AG04450 (cell line): ENCODE results near the gene URM1. TPM values are rescaled to one million over a fixed set of nuclear protein-coding genes. Genes with fewer than 3 reads are reported as not detected.

Experiments used
- CTCF ChIA-PET: fragments of 300-600, 350-600 bp; formaldehyde crosslinking; extraction: SDS; loops from one replicate; lab custom pipeline; 2022; ENCODE audit warnings: antibody characterized with exemption, inconsistent platforms; lab: Charles Lee
- POLR2A ChIA-PET: fragments of 350-600 bp; formaldehyde crosslinking; extraction: SDS; loops from one replicate; lab custom pipeline; 2021; ENCODE audit warnings: antibody characterized with exemption, inconsistent platforms; lab: Yijun Ruan, JAX
- DNase-seq: peaks from one replicate; pipeline ENCODE4 v3.0.0-alpha.2; 2011; ENCODE audit warnings: low read depth, low spot score
- H3K27ac ChIP-seq: one replicate; pipeline ENCODE4 v1.5.1; 2012; ENCODE audit warnings: low read depth, low read length, control low read depth
- H3K27me3 ChIP-seq: one replicate; pipeline ENCODE4 v1.6.0; 2012; ENCODE audit warnings: low read length; ENCODE audit not compliant: control insufficient read depth, insufficient read depth
- H3K4me3 ChIP-seq: 2 replicates; pipeline ENCODE4 v1.5.1; 2011; ENCODE audit warnings: mild to moderate bottlenecking, low read depth, low read length, control low read depth
- H3K9me3 ChIP-seq: 2 replicates; pipeline ENCODE4 v1.5.1; 2012; ENCODE audit warnings: low read length; ENCODE audit not compliant: control insufficient read depth, insufficient read depth
- polyA plus RNA-seq: library from polyadenylated mRNA; depleted of rRNA; stranded (reverse); fragments of >200 nt; gene quantifications from 2 replicates; pipeline ENCODE4 v1.2.3, GENCODE V29; 2011
- TF ChIP-seq, protein P1 (sequence below): IDR thresholded peaks from 2 replicates; pipeline ENCODE4 v1.5.1; 2011; ENCODE audit warnings: low read depth, low read length, control low read depth, inconsistent platforms

Gene URM1
- polyA plus RNA-seq, 1 experiment = 44.7 TPM

GRCh38 chr9:128392302-128393144 is 21.3 kb downstream of the URM1 start:
- POLR2A ChIA-PET = no interaction called here
- Histone ChIP-seq H3K27me3 (peaks cover 8% of the 10 kb centered on the region), H3K4me3 (no peak overlapping the region), H3K27ac (no peak overlapping the region), H3K9me3 (peaks cover 3% of the 10 kb centered on the region; the same call in 1 of the 2 replicates)
- no peak for DNase-seq
- CTCF ChIA-PET = no interaction called here
- TF ChIP-seq, protein P1, sequence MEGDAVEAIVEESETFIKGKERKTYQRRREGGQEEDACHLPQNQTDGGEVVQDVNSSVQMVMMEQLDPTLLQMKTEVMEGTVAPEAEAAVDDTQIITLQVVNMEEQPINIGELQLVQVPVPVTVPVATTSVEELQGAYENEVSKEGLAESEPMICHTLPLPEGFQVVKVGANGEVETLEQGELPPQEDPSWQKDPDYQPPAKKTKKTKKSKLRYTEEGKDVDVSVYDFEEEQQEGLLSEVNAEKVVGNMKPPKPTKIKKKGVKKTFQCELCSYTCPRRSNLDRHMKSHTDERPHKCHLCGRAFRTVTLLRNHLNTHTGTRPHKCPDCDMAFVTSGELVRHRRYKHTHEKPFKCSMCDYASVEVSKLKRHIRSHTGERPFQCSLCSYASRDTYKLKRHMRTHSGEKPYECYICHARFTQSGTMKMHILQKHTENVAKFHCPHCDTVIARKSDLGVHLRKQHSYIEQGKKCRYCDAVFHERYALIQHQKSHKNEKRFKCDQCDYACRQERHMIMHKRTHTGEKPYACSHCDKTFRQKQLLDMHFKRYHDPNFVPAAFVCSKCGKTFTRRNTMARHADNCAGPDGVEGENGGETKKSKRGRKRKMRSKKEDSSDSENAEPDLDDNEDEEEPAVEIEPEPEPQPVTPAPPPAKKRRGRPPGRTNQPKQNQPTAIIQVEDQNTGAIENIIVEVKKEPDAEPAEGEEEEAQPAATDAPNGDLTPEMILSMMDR = no peak

- H3K9me3 ChIP-seq = peaks cover 3% of the 10 kb centered on the region; the same call in 1 of the 2 replicates
- ChIA-PET CTCF (interaction anchor here (0.6 kb wide), 1 partner anchor 31 kb away, joined by 4 read pairs; no protein-coding TSS in a partner anchor), POLR2A (interaction anchor here (0.5 to 0.6 kb wide), 3 partner anchors 35 to 631 kb away, joined by 3 to 5 read pairs (median 4); no protein-coding TSS in a partner anchor)
- H3K27ac ChIP-seq = no peak overlapping the region
- peaks cover 8% of the 10 kb centered on the region for H3K27me3 ChIP-seq
- DNase-seq = no peak
- TF ChIP-seq, protein P1 = no peak
- H3K4me3 ChIP-seq = no peak overlapping the region
Measured at GRCh38 chr9:128393145-128393775, 22.1 kb downstream of the URM1 start.

DNA sequence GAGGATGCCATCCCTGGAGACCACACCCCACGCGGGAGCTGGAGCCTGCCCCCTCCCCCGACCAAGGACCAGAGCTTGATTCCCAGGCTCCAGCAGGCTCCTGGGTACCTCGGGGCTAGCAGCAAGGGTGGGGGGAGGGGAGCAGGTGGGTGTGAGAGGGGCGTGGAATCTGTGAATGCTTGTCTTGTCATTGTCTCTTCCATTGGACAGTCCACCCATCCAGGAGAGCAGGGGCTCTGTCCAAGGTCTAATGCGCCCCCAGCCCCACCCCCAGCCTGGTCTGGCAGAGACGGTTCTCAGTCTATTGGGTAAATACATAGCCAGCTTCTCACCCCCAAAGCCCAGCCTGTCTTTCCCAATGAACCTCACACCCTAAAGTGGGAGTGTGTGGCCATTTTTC is 22.8 kb downstream of the URM1 start:
- H3K27ac ChIP-seq = no peak overlapping the region
- ChIA-PET CTCF (interaction anchor here (0.6 kb wide), 2 partner anchors 27 to 31 kb away, joined by 4 to 6 read pairs; partner anchors contain the start of gene CERCAM), POLR2A (interaction anchor here (0.5 to 0.6 kb wide), 3 partner anchors 8 to 108 kb away, joined by 3 to 5 read pairs (median 3); no protein-coding TSS in a partner anchor)
- no peak for DNase-seq
- no peak overlapping the region for H3K4me3 ChIP-seq
- H3K9me3 ChIP-seq = peaks cover 3% of the 10 kb centered on the region; the same call in 1 of the 2 replicates
- H3K27me3 ChIP-seq = peaks cover 8% of the 10 kb centered on the region
- TF ChIP-seq, protein P1 = no peak

- ChIA-PET CTCF (interaction anchor here (0.6 kb wide), 1 partner anchor 26 kb away, joined by 6 read pairs; the partner anchor contains the start of gene CERCAM), POLR2A (interaction anchor here (0.5 kb wide), 1 partner anchor 7 kb away, joined by 3 read pairs; no protein-coding TSS in a partner anchor)
- Histone ChIP-seq H3K27me3 (peaks cover 8% of the 10 kb centered on the region), H3K4me3 (no peak overlapping the region), H3K9me3 (peaks cover 3% of the 10 kb centered on the region; the same call in 1 of the 2 replicates), H3K27ac (no peak overlapping the region)
- TF ChIP-seq, protein P1 = no peak
- no peak for DNase-seq
Measured at GRCh38 chr9:128394379-128395168, 23.4 kb downstream of the URM1 start.
